Liver (tissue), 9 donors: ENCODE results near the gene HTRA1. TPM values are rescaled to one million over a fixed set of nuclear protein-coding genes. Genes with fewer than 3 reads are reported as not detected.

Experiments
- DNase-seq: peaks from one replicate; pipeline ENCODE4 v3.0.0-alpha.2; 2017; ENCODE audit warnings: low spot score
- H3K27ac ChIP-seq, 2 donors: one replicate each; pipeline ENCODE4 v1.7.0; 2013; ENCODE audit warnings: inconsistent platforms in 2 of 2, low read length in 2 of 2, control low read depth in 1 of 2, low read depth in 1 of 2, mild to moderate bottlenecking in 1 of 2
- H3K27me3 ChIP-seq, 4 donors: one replicate each; pipeline versions ENCODE4 v1.6.1 to v1.7.0; 2013; ENCODE audit warnings: low read length in 3 of 4, inconsistent platforms in 1 of 4, mild to moderate bottlenecking in 1 of 4, moderate library complexity in 1 of 4; ENCODE audit not compliant: control insufficient read depth in 4 of 4, insufficient read depth in 4 of 4
- H3K36me3 ChIP-seq, 4 donors: one replicate each; pipeline versions ENCODE4 v1.6.1 to v1.7.0; 2013; ENCODE audit warnings: low read length in 3 of 4, mild to moderate bottlenecking in 3 of 4, low read depth in 1 of 4, moderate library complexity in 1 of 4; ENCODE audit not compliant: control insufficient read depth in 4 of 4, insufficient read depth in 3 of 4
- H3K4me1 ChIP-seq, 4 donors: one replicate each; pipeline versions ENCODE4 v1.6.1 to v1.7.0; 2013; ENCODE audit warnings: low read length in 3 of 4, mild to moderate bottlenecking in 3 of 4, moderate library complexity in 1 of 4; ENCODE audit not compliant: control insufficient read depth in 4 of 4, insufficient read depth in 4 of 4
- H3K4me3 ChIP-seq, 3 donors: one replicate each; pipeline versions ENCODE4 v1.6.1 to v1.7.0; 2013; ENCODE audit warnings: low read length in 3 of 3, control low read depth in 1 of 3, low read depth in 1 of 3, mild to moderate bottlenecking in 1 of 3
- H3K9ac ChIP-seq, 2 donors: one replicate each; pipeline ENCODE4 v1.7.0; 2013; ENCODE audit warnings: low read length in 2 of 2, mild to moderate bottlenecking in 2 of 2, moderate library complexity in 2 of 2, control low read depth in 1 of 2, low read depth in 1 of 2
- H3K9me3 ChIP-seq, 4 donors: one replicate each; pipeline versions ENCODE4 v1.6.1 to v1.7.0; 2013; ENCODE audit warnings: low read length in 3 of 4; ENCODE audit not compliant: control insufficient read depth in 4 of 4
- EGR1 ChIP-seq, 2 donors: IDR thresholded peaks; 2 replicates each; pipeline ENCODE4 v1.6.1; 2016 to 2018; ENCODE audit warnings: antibody characterized with exemption in 2 of 2, low read depth in 2 of 2
- FOXA1 ChIP-seq: IDR thresholded peaks from 2 replicates; pipeline ENCODE4 v1.6.1; 2016; ENCODE audit warnings: antibody characterized with exemption
- GABPA ChIP-seq, 2 donors: IDR thresholded peaks in 1 of 2; conservative IDR thresholded peaks in 1 of 2; 2 replicates each; pipeline ENCODE4 v1.6.1; 2016; ENCODE audit warnings: antibody characterized with exemption in 2 of 2, mild to moderate bottlenecking in 1 of 2, moderate library complexity in 1 of 2
- HNF4A ChIP-seq, 2 donors: conservative IDR thresholded peaks; 2 replicates each; pipeline ENCODE4 v1.6.1; 2016; ENCODE audit warnings: antibody characterized with exemption in 2 of 2, mild to moderate bottlenecking in 2 of 2
- HNF4G ChIP-seq: IDR thresholded peaks from 2 replicates; pipeline ENCODE4 v1.6.1; 2016; ENCODE audit warnings: antibody characterized with exemption
- JUND ChIP-seq, 2 donors: IDR thresholded peaks; 2 replicates each; pipeline ENCODE4 v1.6.1; 2016; ENCODE audit warnings: antibody characterized with exemption in 2 of 2
- MAX ChIP-seq: IDR thresholded peaks from 2 replicates; pipeline ENCODE4 v1.6.1; 2016; ENCODE audit warnings: antibody characterized with exemption
- NR2F2 ChIP-seq: IDR thresholded peaks from 2 replicates; pipeline ENCODE4 v1.6.1; 2016; ENCODE audit warnings: antibody characterized with exemption
- RAD21 ChIP-seq, 2 donors: IDR thresholded peaks; 2 replicates each; pipeline ENCODE4 v1.6.1; 2016; ENCODE audit warnings: antibody characterized with exemption in 2 of 2, mild to moderate bottlenecking in 2 of 2
- REST ChIP-seq: IDR thresholded peaks from 2 replicates; pipeline ENCODE4 v1.6.1; 2016; ENCODE audit warnings: antibody characterized with exemption, mild to moderate bottlenecking
- RXRA ChIP-seq, 2 donors: IDR thresholded peaks; 2 replicates each; pipeline ENCODE4 v1.6.1; 2017 to 2018; ENCODE audit warnings: antibody characterized with exemption in 2 of 2, mild to moderate bottlenecking in 1 of 2
- SP1 ChIP-seq: IDR thresholded peaks from 2 replicates; pipeline ENCODE4 v1.6.1; 2018; ENCODE audit warnings: antibody characterized with exemption, mild to moderate bottlenecking
- YY1 ChIP-seq: IDR thresholded peaks from 2 replicates; pipeline ENCODE4 v1.6.1; 2016; ENCODE audit warnings: antibody characterized with exemption, mild to moderate bottlenecking
- WGBS: extraction: QIAGEN DNeasy Blood & Tissue Kit; methylation state at CpG from one replicate; pipeline ENCODE4 v1.1.7; 2013; 5-methylcytosine and 5-hydroxymethylcytosine counted together
- polyA plus RNA-seq, 2 donors: library from polyadenylated mRNA; stranded (reverse) in 1 of 2; unstranded in 1 of 2; fragments of 200-250 nt in 1 of 2; fragments of >200 nt in 1 of 2; fragmentation: Nextera tagmentation in 1 of 2; extraction: Ambion mirVana in 1 of 2; gene quantifications; one replicate each; pipeline versions ENCODE4 v1.2.1 to v1.2.3, GENCODE V29; 2013 to 2015
- total RNA-seq, 2 donors: library from RNA; depleted of rRNA; stranded (reverse); fragments of >200 nt; gene quantifications; one replicate each; pipeline ENCODE4 v1.2.3, GENCODE V29; 2014
- TF ChIP-seq, protein P1 (sequence below): fragments of 150-350 bp; IDR thresholded peaks from 2 replicates; pipeline ENCODE4 v1.5.1; 2017; ENCODE audit warnings: improper control_type of control experiment, low read depth, low read length; ENCODE audit not compliant: missing input control
- TF ChIP-seq, protein P2 (sequence below): IDR thresholded peaks from 2 replicates; pipeline ENCODE4 v1.6.1; 2016; ENCODE audit warnings: antibody characterized with exemption
- donor health status: healthy.
- donor health status: healthy.
- donor health status: healthy.
- donor health status: healthy.
- donor health status: healthy.

The HTRA1 gene
- total and polyA plus RNA-seq, 4 donors = 4.3 to 289 (median 72.1) TPM

- no peak overlapping the region for H3K9ac ChIP-seq
- no peak overlapping the region for H3K27ac ChIP-seq
- WGBS = 93% methylated on average over 22 of the region's 22 CpGs
- peaks cover 2 to 44% (median 18%) of the 10 kb centered on the region in 4 donors for H3K36me3 ChIP-seq
- no peaks in the 10 kb centered on the region for H3K4me1 ChIP-seq
- H3K27me3 ChIP-seq = no peaks in the 10 kb centered on the region
- no peak overlapping the region for H3K4me3 ChIP-seq
- TF ChIP-seq, protein P1, sequence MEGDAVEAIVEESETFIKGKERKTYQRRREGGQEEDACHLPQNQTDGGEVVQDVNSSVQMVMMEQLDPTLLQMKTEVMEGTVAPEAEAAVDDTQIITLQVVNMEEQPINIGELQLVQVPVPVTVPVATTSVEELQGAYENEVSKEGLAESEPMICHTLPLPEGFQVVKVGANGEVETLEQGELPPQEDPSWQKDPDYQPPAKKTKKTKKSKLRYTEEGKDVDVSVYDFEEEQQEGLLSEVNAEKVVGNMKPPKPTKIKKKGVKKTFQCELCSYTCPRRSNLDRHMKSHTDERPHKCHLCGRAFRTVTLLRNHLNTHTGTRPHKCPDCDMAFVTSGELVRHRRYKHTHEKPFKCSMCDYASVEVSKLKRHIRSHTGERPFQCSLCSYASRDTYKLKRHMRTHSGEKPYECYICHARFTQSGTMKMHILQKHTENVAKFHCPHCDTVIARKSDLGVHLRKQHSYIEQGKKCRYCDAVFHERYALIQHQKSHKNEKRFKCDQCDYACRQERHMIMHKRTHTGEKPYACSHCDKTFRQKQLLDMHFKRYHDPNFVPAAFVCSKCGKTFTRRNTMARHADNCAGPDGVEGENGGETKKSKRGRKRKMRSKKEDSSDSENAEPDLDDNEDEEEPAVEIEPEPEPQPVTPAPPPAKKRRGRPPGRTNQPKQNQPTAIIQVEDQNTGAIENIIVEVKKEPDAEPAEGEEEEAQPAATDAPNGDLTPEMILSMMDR = no peak
- TF ChIP-seq NR2F2 (no peak), REST (no peak), HNF4G (no peak), MAX (no peak)
- TF ChIP-seq, protein P2, sequence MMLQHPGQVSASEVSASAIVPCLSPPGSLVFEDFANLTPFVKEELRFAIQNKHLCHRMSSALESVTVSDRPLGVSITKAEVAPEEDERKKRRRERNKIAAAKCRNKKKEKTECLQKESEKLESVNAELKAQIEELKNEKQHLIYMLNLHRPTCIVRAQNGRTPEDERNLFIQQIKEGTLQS = no peak
- H3K9me3 ChIP-seq = no peaks in the 10 kb centered on the region
- DNase-seq = no peak
These were observed 52.9 kb downstream of the HTRA1 start for GRCh38 chr10:122514045-122514840.

DNA sequence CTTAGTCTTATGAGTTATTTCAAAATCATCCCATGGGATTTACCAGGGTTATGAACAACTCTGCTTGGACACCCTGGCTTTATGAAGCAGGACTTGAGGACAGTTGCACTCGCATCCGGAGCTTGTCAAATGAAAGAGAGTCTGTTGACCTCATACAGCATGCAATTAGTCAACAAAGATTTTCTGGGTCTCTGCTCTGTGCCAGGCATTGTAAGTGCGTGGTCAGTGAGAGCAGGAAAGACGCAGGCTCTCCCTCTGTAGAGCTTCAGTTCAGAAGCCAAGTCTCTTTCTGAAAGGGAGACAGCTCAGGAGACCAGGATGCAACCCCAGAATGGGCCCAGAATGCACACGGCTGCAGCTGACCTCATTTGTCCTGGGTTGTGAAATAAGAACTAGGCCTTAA, 53.7 kb downstream of the HTRA1 start:
- H3K9ac ChIP-seq = no peak overlapping the region
- H3K4me3 ChIP-seq = no peak overlapping the region
- H3K9me3 ChIP-seq = no peaks in the 10 kb centered on the region
- H3K36me3 ChIP-seq = peaks cover 2 to 39% (median 14%) of the 10 kb centered on the region in 4 donors
- WGBS = 84% methylated on average over 5 of the region's 5 CpGs
- H3K27me3 ChIP-seq = no peaks in the 10 kb centered on the region
- DNase-seq = no peak
- TF ChIP-seq JUND (IDR thresholded peaks at IDR 0.05) (no peak), RXRA (IDR thresholded peaks at IDR 0.05) (peak in 1 of 2 donors; percentile 9)
- no peaks in the 10 kb centered on the region for H3K4me1 ChIP-seq
- peak overlapping the region in 1 of 2 donors; percentile 61 for H3K27ac ChIP-seq

DNA sequence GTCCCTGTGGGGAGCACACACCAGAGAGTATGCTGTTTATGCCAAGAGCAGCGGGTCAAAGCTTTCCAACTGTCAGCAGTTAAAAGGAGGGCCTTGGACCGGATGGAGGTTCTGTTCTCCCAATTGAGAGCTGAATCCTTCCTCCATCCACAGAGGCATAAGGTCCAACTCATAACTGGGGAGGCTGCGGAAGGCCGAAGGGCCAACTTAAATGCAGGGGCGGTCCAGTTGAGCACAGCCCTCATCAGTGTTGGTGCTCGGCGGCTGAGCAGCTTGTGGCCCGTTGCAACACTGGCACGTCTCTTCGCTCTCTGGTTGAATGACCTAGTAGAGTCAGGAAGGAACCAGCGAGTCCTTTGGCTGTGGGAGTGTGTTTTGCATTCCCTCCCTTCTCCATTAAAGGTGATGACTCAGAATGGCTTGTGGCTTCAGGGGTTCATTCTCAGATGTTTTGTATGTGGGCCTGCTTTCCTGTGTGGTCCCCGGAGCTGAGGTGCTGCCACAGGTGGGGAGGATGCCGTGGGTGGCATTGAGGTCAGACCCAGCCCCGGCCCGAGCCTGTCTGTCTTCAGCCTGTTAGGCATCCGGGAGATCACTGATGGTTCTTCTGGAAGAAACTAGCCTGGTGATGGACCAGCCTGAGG, 54.4 kb downstream of the HTRA1 start:
- Histone ChIP-seq H3K27ac (peak overlapping the region; percentile 6 to 61), H3K27me3 (no peaks in the 10 kb centered on the region), H3K4me3 (no peak overlapping the region), H3K9ac (no peak overlapping the region), H3K9me3 (no peaks in the 10 kb centered on the region), H3K36me3 (peaks cover 2 to 33% (median 14%) of the 10 kb centered on the region in 4 donors), H3K4me1 (no peaks in the 10 kb centered on the region)
- 83% methylated on average over 16 of the region's 16 CpGs for WGBS
- no peak for DNase-seq
- no peak for TF ChIP-seq FOXA1
- TF ChIP-seq YY1 = no peak
- TF ChIP-seq HNF4A (conservative IDR thresholded peaks at IDR 0.05) = no peak
- TF ChIP-seq, protein P1 = no peak
- no peak for TF ChIP-seq JUND (IDR thresholded peaks at IDR 0.05)
- TF ChIP-seq RAD21 (IDR thresholded peaks at IDR 0.05) = no peak
- no peak for TF ChIP-seq GABPA (IDR thresholded peaks at IDR 0.05 in 1 of 2, conservative IDR thresholded peaks at IDR 0.05 in 1 of 2)
- no peak for TF ChIP-seq SP1
- no peak for TF ChIP-seq EGR1 (IDR thresholded peaks at IDR 0.05; ENCODE audit: low read depth in 2 of 2)
- TF ChIP-seq MAX = no peak
